ENCODE measurements around the gene ARID3A. TPM values are rescaled to one million over a fixed set of nuclear protein-coding genes. Genes with fewer than 3 reads are reported as not detected.
A peak's percentile ranks its signal among the peaks of the same experiment; 100 is the strongest.

The ARID3A gene
- total and polyA plus RNA-seq, 2 of the 13 experiments (the other 11 are each of a cell fraction or from before 2014, with no cell fraction given): 71.3 to 77.9 TPM

DNA sequence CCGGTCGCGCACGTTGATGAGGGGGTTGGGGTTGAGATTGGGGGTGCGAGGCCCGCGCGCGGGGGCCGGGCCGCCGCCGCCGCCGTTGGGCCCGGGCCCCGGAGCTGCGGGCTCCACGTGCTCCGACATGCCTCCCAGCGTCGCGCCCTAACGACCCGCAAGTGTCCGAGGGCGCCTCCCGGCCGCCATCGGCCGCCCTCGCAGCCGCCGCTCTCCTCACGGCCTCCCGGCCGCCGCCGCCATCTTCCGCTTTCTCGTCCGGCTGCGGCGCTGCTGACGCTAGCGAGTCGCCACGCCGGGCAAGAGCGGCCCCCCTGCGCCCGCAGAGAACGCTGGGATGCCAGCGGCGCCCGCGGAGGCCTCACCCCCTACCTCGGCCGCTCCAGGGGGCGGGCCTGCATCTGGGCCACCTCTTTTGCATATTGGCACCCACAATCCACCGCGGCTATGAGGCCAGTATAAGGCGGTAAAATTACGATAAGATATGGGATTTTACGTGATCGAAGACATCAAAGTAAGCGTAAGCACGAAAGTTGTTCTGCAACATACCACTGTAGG is 95.1 kb downstream of the ARID3A start, which contains the start of gene TMEM259 (continued):
- TF ChIP-seq, protein P1, sequence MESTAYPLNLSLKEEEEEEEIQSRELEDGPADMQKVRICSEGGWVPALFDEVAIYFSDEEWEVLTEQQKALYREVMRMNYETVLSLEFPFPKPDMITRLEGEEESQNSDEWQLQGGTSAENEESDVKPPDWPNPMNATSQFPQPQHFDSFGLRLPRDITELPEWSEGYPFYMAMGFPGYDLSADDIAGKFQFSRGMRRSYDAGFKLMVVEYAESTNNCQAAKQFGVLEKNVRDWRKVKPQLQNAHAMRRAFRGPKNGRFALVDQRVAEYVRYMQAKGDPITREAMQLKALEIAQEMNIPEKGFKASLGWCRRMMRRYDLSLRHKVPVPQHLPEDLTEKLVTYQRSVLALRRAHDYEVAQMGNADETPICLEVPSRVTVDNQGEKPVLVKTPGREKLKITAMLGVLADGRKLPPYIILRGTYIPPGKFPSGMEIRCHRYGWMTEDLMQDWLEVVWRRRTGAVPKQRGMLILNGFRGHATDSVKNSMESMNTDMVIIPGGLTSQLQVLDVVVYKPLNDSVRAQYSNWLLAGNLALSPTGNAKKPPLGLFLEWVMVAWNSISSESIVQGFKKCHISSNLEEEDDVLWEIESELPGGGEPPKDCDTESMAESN (CRISPR knock-in tag; conservative IDR thresholded peaks at IDR 0.05): peak; percentile 97; the same call in 1 of the 2 replicates
- TF ChIP-seq ZNF556 (CRISPR knock-in tag; IDR thresholded peaks at IDR 0.05; ENCODE audit: borderline replicate concordance) (peak; percentile 60; the same call in 1 of the 2 replicates), SAP130 (CRISPR knock-in tag; IDR thresholded peaks at IDR 0.05; ENCODE audit: low read depth) (peak; percentile 85), CENPT (CRISPR knock-in tag; IDR thresholded peaks at IDR 0.05; ENCODE audit: low read depth) (no peak), ZNF720 (CRISPR knock-in tag; IDR thresholded peaks at IDR 0.05) (no peak), ARID2 (CRISPR knock-in tag; IDR thresholded peaks at IDR 0.05; ENCODE audit: borderline replicate concordance) (no peak), ZNF333 (CRISPR knock-in tag; IDR thresholded peaks at IDR 0.05; ENCODE audit: borderline replicate concordance) (no peak), ZNF670 (CRISPR knock-in tag; IDR thresholded peaks at IDR 0.05; ENCODE audit: borderline replicate concordance) (0 out of 2 replicates have a peak, but pooled peaks have one; percentile 16), FOXC1 (CRISPR knock-in tag; IDR thresholded peaks at IDR 0.05; ENCODE audit: borderline replicate concordance) (no peak), DMAP1 (CRISPR knock-in tag; IDR thresholded peaks at IDR 0.05) (peak; percentile 70), ZFP37 (CRISPR knock-in tag; IDR thresholded peaks at IDR 0.05; ENCODE audit: borderline replicate concordance) (no peak), NFIC (IDR thresholded peaks at IDR 0.05; ENCODE audit: low read length) (no peak), HMGA1 (CRISPR knock-in tag; conservative IDR thresholded peaks at IDR 0.05) (no peak), HDAC6 (IDR thresholded peaks at IDR 0.05; ENCODE audit: low read depth, low read length) (no peak), ZNF3 (CRISPR knock-in tag; IDR thresholded peaks at IDR 0.05) (no peak), KAT8 (CRISPR knock-in tag; IDR thresholded peaks at IDR 0.05) (peak; percentile 46; the same call in 1 of the 2 replicates), AGO2 (optimal IDR thresholded peaks at IDR 0.05; ENCODE audit: low read depth, low read length) (no peak)
- TF ChIP-seq, protein P2, sequence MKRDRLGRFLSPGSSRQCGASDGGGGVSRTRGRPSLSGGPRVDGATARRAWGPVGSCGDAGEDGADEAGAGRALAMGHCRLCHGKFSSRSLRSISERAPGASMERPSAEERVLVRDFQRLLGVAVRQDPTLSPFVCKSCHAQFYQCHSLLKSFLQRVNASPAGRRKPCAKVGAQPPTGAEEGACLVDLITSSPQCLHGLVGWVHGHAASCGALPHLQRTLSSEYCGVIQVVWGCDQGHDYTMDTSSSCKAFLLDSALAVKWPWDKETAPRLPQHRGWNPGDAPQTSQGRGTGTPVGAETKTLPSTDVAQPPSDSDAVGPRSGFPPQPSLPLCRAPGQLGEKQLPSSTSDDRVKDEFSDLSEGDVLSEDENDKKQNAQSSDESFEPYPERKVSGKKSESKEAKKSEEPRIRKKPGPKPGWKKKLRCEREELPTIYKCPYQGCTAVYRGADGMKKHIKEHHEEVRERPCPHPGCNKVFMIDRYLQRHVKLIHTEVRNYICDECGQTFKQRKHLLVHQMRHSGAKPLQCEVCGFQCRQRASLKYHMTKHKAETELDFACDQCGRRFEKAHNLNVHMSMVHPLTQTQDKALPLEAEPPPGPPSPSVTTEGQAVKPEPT (CRISPR knock-in tag; IDR thresholded peaks at IDR 0.05; ENCODE audit: low read depth): no peak
- TF ChIP-seq, protein P3, sequence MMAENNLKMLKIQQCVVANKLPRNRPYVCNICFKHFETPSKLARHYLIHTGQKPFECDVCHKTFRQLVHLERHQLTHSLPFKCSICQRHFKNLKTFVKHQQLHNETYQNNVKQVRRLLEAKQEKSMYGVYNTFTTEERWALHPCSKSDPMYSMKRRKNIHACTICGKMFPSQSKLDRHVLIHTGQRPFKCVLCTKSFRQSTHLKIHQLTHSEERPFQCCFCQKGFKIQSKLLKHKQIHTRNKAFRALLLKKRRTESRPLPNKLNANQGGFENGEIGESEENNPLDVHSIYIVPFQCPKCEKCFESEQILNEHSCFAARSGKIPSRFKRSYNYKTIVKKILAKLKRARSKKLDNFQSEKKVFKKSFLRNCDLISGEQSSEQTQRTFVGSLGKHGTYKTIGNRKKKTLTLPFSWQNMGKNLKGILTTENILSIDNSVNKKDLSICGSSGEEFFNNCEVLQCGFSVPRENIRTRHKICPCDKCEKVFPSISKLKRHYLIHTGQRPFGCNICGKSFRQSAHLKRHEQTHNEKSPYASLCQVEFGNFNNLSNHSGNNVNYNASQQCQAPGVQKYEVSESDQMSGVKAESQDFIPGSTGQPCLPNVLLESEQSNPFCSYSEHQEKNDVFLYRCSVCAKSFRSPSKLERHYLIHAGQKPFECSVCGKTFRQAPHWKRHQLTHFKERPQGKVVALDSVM (CRISPR knock-in tag; IDR thresholded peaks at IDR 0.05): peak; percentile 9
- TF ChIP-seq, protein P4, sequence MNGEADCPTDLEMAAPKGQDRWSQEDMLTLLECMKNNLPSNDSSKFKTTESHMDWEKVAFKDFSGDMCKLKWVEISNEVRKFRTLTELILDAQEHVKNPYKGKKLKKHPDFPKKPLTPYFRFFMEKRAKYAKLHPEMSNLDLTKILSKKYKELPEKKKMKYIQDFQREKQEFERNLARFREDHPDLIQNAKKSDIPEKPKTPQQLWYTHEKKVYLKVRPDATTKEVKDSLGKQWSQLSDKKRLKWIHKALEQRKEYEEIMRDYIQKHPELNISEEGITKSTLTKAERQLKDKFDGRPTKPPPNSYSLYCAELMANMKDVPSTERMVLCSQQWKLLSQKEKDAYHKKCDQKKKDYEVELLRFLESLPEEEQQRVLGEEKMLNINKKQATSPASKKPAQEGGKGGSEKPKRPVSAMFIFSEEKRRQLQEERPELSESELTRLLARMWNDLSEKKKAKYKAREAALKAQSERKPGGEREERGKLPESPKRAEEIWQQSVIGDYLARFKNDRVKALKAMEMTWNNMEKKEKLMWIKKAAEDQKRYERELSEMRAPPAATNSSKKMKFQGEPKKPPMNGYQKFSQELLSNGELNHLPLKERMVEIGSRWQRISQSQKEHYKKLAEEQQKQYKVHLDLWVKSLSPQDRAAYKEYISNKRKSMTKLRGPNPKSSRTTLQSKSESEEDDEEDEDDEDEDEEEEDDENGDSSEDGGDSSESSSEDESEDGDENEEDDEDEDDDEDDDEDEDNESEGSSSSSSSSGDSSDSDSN (CRISPR knock-in tag; IDR thresholded peaks at IDR 0.05): no peak

All from HepG2 (cell line).